ENCODE results near the gene DCAF17.

Gene DCAF17

DNA sequence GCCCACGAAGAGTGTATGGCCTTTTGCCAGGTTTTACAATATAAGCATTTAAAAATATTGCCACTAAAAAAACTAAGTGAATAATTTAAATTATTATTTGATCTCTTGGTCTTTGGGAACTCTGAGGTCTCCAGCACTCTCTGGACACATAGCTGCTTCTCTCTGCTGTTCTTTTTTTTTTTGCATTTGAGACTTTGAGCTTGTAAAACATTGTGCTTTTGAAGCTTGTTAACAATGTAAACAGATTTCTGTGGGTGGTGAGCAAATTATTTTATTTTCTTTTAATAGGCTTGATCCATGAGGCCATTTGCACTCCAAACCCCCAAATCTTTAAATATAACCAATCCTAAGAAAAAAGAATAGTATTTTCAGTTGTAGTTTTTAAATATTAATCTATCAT is 42.0 kb downstream of the DCAF17 start:
- no peaks in the 10 kb centered on the region for H3K27me3 ChIP-seq (ENCODE audit: insufficient read depth, low read depth)
- no peak overlapping the region for H2AFZ ChIP-seq (ENCODE audit: low read depth)
- H3K4me2 ChIP-seq: no peak overlapping the region
- no peaks in the 10 kb centered on the region for H3K79me2 ChIP-seq (ENCODE audit: insufficient read depth, low read depth)
- no peak overlapping the region for H3K27ac ChIP-seq
- H3K9ac ChIP-seq: no peak overlapping the region
- no peaks in the 10 kb centered on the region for H3K4me1 ChIP-seq (ENCODE audit: low read depth, poor library complexity, severe bottlenecking)
- no peaks in the 10 kb centered on the region for H3K36me3 ChIP-seq (ENCODE audit: insufficient read depth)
- no peak overlapping the region for H3K4me3 ChIP-seq (IDR thresholded peaks at IDR 0.05; ENCODE audit: insufficient read depth, low read depth, low read length)
- H4K20me1 ChIP-seq (ENCODE audit: insufficient read depth): no peaks in the 10 kb centered on the region
- TF ChIP-seq CTCF (conservative IDR thresholded peaks at IDR 0.05; ENCODE audit: low read depth, low read length): no peak

DNA sequence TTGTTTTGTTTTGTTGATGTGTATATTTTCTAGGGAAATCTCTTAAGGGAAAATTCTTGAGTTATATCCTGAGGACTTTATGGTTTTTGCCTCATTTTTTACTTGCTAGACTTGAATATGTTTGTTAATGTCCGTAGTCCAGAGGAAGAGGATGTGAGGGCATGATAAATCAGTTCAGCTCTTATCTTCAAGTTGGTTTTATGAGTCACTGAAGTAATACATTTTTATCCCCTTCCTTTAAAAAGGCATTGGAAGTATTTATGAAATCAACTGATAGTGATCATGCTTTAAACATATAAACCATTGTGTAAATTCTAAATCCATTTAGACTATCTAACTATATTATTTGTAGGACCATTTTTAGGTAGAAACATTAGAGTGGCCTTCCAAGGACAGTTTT is 44.3 kb downstream of the DCAF17 start:
- Histone ChIP-seq H3K4me2 (no peak overlapping the region), H3K9ac (no peak overlapping the region), H3K27me3 (ENCODE audit: insufficient read depth, low read depth) (no peaks in the 10 kb centered on the region), H2AFZ (ENCODE audit: low read depth) (no peak overlapping the region), H3K27ac (no peak overlapping the region), H4K20me1 (ENCODE audit: insufficient read depth) (no peaks in the 10 kb centered on the region), H3K4me1 (ENCODE audit: low read depth, poor library complexity, severe bottlenecking) (no peaks in the 10 kb centered on the region), H3K36me3 (ENCODE audit: insufficient read depth) (no peaks in the 10 kb centered on the region), H3K4me3 (IDR thresholded peaks at IDR 0.05; ENCODE audit: insufficient read depth, low read depth, low read length) (no peak overlapping the region), H3K79me2 (ENCODE audit: insufficient read depth, low read depth) (no peaks in the 10 kb centered on the region)
- no peak for TF ChIP-seq CTCF (conservative IDR thresholded peaks at IDR 0.05; ENCODE audit: low read depth, low read length)

GRCh38 chr2:171479154-171479814 is 45.3 kb downstream of the DCAF17 start:
- H3K27me3 ChIP-seq (ENCODE audit: insufficient read depth, low read depth): no peaks in the 10 kb centered on the region
- H4K20me1 ChIP-seq (ENCODE audit: insufficient read depth): no peaks in the 10 kb centered on the region
- H3K79me2 ChIP-seq (ENCODE audit: insufficient read depth, low read depth): no peaks in the 10 kb centered on the region
- H3K9ac ChIP-seq: no peak overlapping the region
- H2AFZ ChIP-seq (ENCODE audit: low read depth): no peak overlapping the region
- H3K4me3 ChIP-seq (IDR thresholded peaks at IDR 0.05; ENCODE audit: insufficient read depth, low read depth, low read length): no peak overlapping the region
- no peaks in the 10 kb centered on the region for H3K4me1 ChIP-seq (ENCODE audit: low read depth, poor library complexity, severe bottlenecking)
- no peak for TF ChIP-seq CTCF (conservative IDR thresholded peaks at IDR 0.05; ENCODE audit: low read depth, low read length)
- H3K36me3 ChIP-seq (ENCODE audit: insufficient read depth): no peaks in the 10 kb centered on the region
- H3K27ac ChIP-seq: no peak overlapping the region
- no peak overlapping the region for H3K4me2 ChIP-seq

DNA sequence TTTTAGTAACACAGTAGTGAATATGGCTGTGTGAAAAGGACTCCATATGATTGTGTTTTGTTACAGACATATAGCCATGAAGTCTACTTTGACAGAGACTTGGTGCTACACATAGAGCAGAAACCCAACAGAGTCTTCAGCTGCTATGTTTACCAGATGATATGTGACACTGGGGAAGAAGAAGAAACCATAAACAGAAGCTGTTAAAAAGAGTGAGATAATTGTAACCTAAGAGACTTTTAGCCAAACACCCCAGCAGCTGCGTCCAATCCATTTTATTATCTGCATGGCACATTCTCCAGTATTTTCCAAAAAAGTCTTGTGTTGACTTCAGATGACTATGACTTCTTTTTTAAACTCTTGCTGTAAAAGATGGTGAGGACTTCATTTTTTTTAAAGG is 46.9 kb downstream of the DCAF17 start:
- H3K4me3 ChIP-seq (IDR thresholded peaks at IDR 0.05; ENCODE audit: insufficient read depth, low read depth, low read length): no peak overlapping the region
- H3K27ac ChIP-seq: no peak overlapping the region
- no peak for TF ChIP-seq CTCF (conservative IDR thresholded peaks at IDR 0.05; ENCODE audit: low read depth, low read length)
- H4K20me1 ChIP-seq (ENCODE audit: insufficient read depth): no peaks in the 10 kb centered on the region
- no peak overlapping the region for H2AFZ ChIP-seq (ENCODE audit: low read depth)
- H3K4me2 ChIP-seq: no peak overlapping the region
- H3K9ac ChIP-seq: no peak overlapping the region
- H3K27me3 ChIP-seq (ENCODE audit: insufficient read depth, low read depth): no peaks in the 10 kb centered on the region
- H3K4me1 ChIP-seq (ENCODE audit: low read depth, poor library complexity, severe bottlenecking): no peaks in the 10 kb centered on the region
- H3K79me2 ChIP-seq (ENCODE audit: insufficient read depth, low read depth): no peaks in the 10 kb centered on the region
- no peaks in the 10 kb centered on the region for H3K36me3 ChIP-seq (ENCODE audit: insufficient read depth)
